DND-41 (cell line): Measurements from ENCODE around the gene IPCEF1.

ENCODE experiments used
- EZH2 ChIP-seq: IDR thresholded peaks from 3 replicates; pipeline ENCODE4 v1.6.1; 2012; ENCODE audit warnings: borderline replicate concordance, low read depth, mild to moderate bottlenecking, moderate library complexity, low read length, inconsistent platforms; ENCODE audit not compliant: severe bottlenecking
- TF ChIP-seq, protein P1 (sequence below): IDR thresholded peaks from 2 replicates; pipeline ENCODE4 v1.5.1; 2012; ENCODE audit warnings: borderline replicate concordance, low read length, moderate library complexity, mild to moderate bottlenecking; ENCODE audit not compliant: poor library complexity, severe bottlenecking; ENCODE audit errors: extremely low read depth

DNA sequence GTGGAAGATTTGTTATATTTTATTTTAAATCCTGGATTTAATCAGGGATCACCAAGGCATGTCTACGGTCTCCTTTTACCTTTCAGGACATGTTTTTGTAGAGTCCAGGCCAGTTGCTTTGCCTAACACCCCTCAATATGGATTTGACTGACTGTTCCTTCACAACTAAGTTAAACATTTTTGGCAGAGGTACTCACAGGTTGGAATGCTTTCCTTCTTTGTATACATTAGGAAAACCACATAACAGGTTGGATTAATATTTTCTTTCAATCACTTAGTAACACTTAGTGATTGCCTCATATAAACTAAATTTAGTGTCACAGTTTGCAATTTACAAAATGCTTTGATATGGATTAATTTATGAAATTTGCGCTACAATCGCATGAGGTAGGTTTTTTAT lies 64.5 kb downstream of the IPCEF1 start:
- TF ChIP-seq, protein P1, sequence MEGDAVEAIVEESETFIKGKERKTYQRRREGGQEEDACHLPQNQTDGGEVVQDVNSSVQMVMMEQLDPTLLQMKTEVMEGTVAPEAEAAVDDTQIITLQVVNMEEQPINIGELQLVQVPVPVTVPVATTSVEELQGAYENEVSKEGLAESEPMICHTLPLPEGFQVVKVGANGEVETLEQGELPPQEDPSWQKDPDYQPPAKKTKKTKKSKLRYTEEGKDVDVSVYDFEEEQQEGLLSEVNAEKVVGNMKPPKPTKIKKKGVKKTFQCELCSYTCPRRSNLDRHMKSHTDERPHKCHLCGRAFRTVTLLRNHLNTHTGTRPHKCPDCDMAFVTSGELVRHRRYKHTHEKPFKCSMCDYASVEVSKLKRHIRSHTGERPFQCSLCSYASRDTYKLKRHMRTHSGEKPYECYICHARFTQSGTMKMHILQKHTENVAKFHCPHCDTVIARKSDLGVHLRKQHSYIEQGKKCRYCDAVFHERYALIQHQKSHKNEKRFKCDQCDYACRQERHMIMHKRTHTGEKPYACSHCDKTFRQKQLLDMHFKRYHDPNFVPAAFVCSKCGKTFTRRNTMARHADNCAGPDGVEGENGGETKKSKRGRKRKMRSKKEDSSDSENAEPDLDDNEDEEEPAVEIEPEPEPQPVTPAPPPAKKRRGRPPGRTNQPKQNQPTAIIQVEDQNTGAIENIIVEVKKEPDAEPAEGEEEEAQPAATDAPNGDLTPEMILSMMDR = no peak
- TF ChIP-seq EZH2 = no peak
